K562 (cell line): ENCODE measurements around the gene CERS2. TPM values are rescaled to one million over a fixed set of nuclear protein-coding genes. Genes with fewer than 3 reads are reported as not detected.
A peak's percentile ranks its signal among the peaks of the same experiment; 100 is the strongest.

ENCODE experiments used
- CUX1 ChIP-seq: fragments of 200-800 bp; sonication (Bioruptor generic); IDR thresholded peaks from 2 replicates; pipeline ENCODE4 v1.6.1; 2016; ENCODE audit warnings: missing genetic modification characterization, missing compliant biosample characterization
- E2F4 ChIP-seq: sonication (generic); formaldehyde crosslinking; IDR thresholded peaks from 2 replicates; pipeline ENCODE4 v1.8.0; 2022; ENCODE audit warnings: mild to moderate bottlenecking, low read depth, missing genetic modification reagents
- KLF16 ChIP-seq: IDR thresholded peaks from 2 replicates; pipeline ENCODE4 v1.6.1; 2016; ENCODE audit warnings: antibody characterized with exemption
- RUNX1 ChIP-seq: sonication (generic); IDR thresholded peaks from 2 replicates; pipeline ENCODE4 v1.6.1; 2016; ENCODE audit warnings: antibody characterized with exemption, low read depth
- SAFB2 ChIP-seq: fragments of 200-400 bp; formaldehyde crosslinking; IDR thresholded peaks from 2 replicates; pipeline ENCODE4 v1.6.1; 2018; ENCODE audit warnings: borderline replicate concordance, low read length, low read depth, moderate library complexity; ENCODE audit not compliant: severe bottlenecking
- SP1 ChIP-seq: sonication (generic); formaldehyde crosslinking; IDR thresholded peaks from 2 replicates; pipeline ENCODE4 v1.8.1; 2022; ENCODE audit warnings: mild to moderate bottlenecking, missing genetic modification reagents
- STAG1 ChIP-seq: sonication (generic); formaldehyde crosslinking; IDR thresholded peaks from 2 replicates; pipeline ENCODE4 v1.5.0; 2020; ENCODE audit warnings: missing genetic modification reagents, borderline replicate concordance
- STAT6 ChIP-seq: sonication (generic); formaldehyde crosslinking; IDR thresholded peaks from 2 replicates; pipeline ENCODE4 v1.8.1; 2023; ENCODE audit warnings: mild to moderate bottlenecking, missing genetic modification reagents
- YY1 ChIP-seq, 3 experiments: IDR thresholded peaks; 2 replicates each; pipeline ENCODE4 v1.6.1; 2011; ENCODE audit warnings: low read length in 2 of 3, mild to moderate bottlenecking in 2 of 3, moderate library complexity in 2 of 3, borderline replicate concordance in 1 of 3, control low read depth in 1 of 3, low read depth in 1 of 3; ENCODE audit not compliant: insufficient read depth in 3 of 3, insufficient replicate concordance in 2 of 3, control insufficient read depth in 1 of 3, insufficient read length in 1 of 3; ENCODE audit errors: extremely low read depth in 1 of 3
- ZBTB12 ChIP-seq: fragments of 250-450 bp; sonication (Bioruptor Pico); IDR thresholded peaks from 2 replicates; pipeline ENCODE4 v1.4.0; 2020
- polyA plus RNA-seq, 8 experiments: library from polyadenylated mRNA; depleted of rRNA in 4 of 8; stranded (reverse) in 5 of 8; unstranded in 3 of 8; fragments of >200 nt; fragmentation: Nextera tagmentation in 2 of 8; fragmentation: Illumina TruSeq in 1 of 8; extraction: Ambion mirVana in 2 of 8; extraction: Trizol in 1 of 8; gene quantifications; 2 replicates each; pipeline versions ENCODE4 v1.2.1 to v1.2.3, GENCODE V29; 2011 to 2014; ENCODE audit warnings: inconsistent platforms in 1 of 8, missing spikeins in 1 of 8
- total RNA-seq, 7 experiments: library from RNA; depleted of rRNA in 6 of 7; stranded (reverse); fragments of >200 nt in 6 of 7; fragmentation: Illumina TruSeq in 2 of 7; extraction: Trizol in 2 of 7; gene quantifications; 2 replicates each; pipeline versions ENCODE4 v1.2.1 to v1.2.3, GENCODE V29; 2011 to 2021; ENCODE audit warnings: low replicate concordance in 1 of 7
- TF ChIP-seq, protein P1 (sequence below), 3 experiments: IDR thresholded peaks in 2 of 3; conservative IDR thresholded peaks in 1 of 3; 2 replicates each; pipeline ENCODE4 v1.5.1; 2011 to 2012; ENCODE audit warnings: low read length in 3 of 3, mild to moderate bottlenecking in 3 of 3, control low read depth in 2 of 3, improper control_type of control experiment in 1 of 3, inconsistent platforms in 1 of 3, low read depth in 1 of 3, mixed read lengths in 1 of 3, moderate library complexity in 1 of 3; ENCODE audit not compliant: insufficient read depth in 2 of 3

The CERS2 gene
- total and polyA plus RNA-seq, 9 of the 15 experiments (the other 6 are each of a cell fraction or from before 2014, with no cell fraction given) = 23.4 to 295 (median 132) TPM

DNA sequence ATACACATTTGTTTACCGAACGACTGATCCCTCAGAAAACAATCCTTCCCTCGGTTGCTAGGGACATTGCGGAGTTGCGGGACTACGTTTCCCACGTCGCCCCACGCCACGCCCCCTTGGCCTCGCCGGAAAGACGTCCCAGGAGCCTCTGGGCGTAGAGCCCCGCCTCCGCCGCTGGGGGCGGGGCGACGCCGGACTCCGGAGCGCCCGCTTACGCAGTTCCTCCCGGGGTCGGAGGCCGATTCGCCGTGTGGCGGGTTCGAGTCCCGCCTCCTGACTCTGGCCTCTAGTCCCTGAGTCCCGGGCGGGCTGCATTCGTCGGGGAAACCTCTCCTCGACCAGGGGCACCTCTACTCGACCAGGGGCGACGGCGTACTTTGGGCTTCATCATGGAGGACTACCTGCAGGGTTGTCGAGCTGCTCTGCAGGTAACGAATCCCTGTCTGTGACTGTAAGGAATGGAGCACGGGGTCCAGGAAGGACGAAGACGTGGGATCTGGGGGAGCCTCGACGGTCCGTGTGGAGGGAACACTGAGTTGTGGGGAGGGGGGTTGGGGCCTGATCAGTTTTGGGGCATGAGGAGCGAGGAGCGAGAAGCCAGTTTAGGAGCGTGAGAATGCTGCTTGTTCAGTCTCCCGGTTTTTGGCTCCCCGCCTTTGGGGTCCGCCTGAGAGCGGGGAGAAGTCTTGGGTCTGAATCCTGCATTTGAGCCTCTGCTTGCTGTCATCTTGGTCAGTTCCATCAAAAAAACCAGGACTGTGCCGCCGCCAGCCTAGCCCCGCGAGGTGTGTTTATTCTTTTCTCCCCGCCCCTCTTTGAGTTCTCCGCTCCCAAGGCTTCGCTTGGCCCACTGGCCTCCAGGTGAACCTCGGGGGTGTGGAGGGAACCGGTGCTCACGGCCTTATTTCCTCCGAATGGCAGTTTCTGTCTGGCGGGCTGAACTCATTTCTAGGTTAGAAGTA is 33.9 kb upstream of the CERS2 start, which contains the start of gene PRUNE1 (continued):
- TF ChIP-seq CUX1 (CRISPR knock-in tag) (0 out of 2 replicates have a peak, but pooled peaks have one; percentile 32), RUNX1 (no peak), KLF16 (no peak), SP1 (CRISPR knock-in tag) (peak; percentile 96), STAT6 (CRISPR knock-in tag) (no peak), SAFB2 (no peak), E2F4 (CRISPR knock-in tag) (no peak), STAG1 (CRISPR knock-in tag) (no peak), ZBTB12 (peak; percentile 66; the same call in 1 of the 2 replicates), YY1 (IDR thresholded peaks at IDR 0.05; ENCODE audit: borderline replicate concordance in 1 of 3, control insufficient read depth in 1 of 3, extremely low read depth in 1 of 3, insufficient read depth in 3 of 3, insufficient read length in 1 of 3, insufficient replicate concordance in 2 of 3, low read depth in 1 of 3, low read length in 2 of 3) (peak in 2 of 3 experiments; percentile 25 to 41)
- TF ChIP-seq, protein P1, sequence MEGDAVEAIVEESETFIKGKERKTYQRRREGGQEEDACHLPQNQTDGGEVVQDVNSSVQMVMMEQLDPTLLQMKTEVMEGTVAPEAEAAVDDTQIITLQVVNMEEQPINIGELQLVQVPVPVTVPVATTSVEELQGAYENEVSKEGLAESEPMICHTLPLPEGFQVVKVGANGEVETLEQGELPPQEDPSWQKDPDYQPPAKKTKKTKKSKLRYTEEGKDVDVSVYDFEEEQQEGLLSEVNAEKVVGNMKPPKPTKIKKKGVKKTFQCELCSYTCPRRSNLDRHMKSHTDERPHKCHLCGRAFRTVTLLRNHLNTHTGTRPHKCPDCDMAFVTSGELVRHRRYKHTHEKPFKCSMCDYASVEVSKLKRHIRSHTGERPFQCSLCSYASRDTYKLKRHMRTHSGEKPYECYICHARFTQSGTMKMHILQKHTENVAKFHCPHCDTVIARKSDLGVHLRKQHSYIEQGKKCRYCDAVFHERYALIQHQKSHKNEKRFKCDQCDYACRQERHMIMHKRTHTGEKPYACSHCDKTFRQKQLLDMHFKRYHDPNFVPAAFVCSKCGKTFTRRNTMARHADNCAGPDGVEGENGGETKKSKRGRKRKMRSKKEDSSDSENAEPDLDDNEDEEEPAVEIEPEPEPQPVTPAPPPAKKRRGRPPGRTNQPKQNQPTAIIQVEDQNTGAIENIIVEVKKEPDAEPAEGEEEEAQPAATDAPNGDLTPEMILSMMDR (IDR thresholded peaks at IDR 0.05 in 2 of 3, conservative IDR thresholded peaks at IDR 0.05 in 1 of 3; ENCODE audit: insufficient read depth in 2 of 3, low read depth in 1 of 3, low read length in 3 of 3) = no peak
